Keratinocyte (primary cell): ENCODE results near the gene RPS25. TPM values are rescaled to one million over a fixed set of nuclear protein-coding genes. Genes with fewer than 3 reads are reported as not detected.
"Not testable (repeated sequence)": the region's sequence is repeated elsewhere in the genome, so short reads cannot be mapped to it uniquely, and the experiment has no call there.

ENCODE experiments used
- DNase-seq: peaks from one replicate; pipeline ENCODE4 v3.0.0-alpha.2; 2011; ENCODE audit warnings: low read depth, missing footprints, low spot score
- FAIRE-seq: peaks from 2 replicates; lab custom pipeline; 2011; peaks lifted over from hg19 to GRCh38; lab: Jason Lieb, UNC
- H2AFZ ChIP-seq: 2 replicates; pipeline ENCODE4 v1.6.0; 2012; ENCODE audit warnings: low read length, control low read depth, inconsistent platforms; ENCODE audit not compliant: control insufficient read depth
- H3K27ac ChIP-seq: 2 replicates; pipeline ENCODE4 v1.5.1; 2011; ENCODE audit warnings: low read length; ENCODE audit not compliant: control insufficient read depth, insufficient read depth
- H3K27me3 ChIP-seq: 3 replicates; pipeline ENCODE4 v1.6.0; 2011; ENCODE audit warnings: low read length; ENCODE audit not compliant: control insufficient read depth, insufficient read depth; ENCODE audit errors: extremely low read depth
- H3K36me3 ChIP-seq, 2 experiments: 2 replicates in 1 of 2; 3 replicates in 1 of 2; pipeline ENCODE4 v1.5.1; 2011; ENCODE audit warnings: low read length in 2 of 2, mild to moderate bottlenecking in 1 of 2; ENCODE audit not compliant: control insufficient read depth in 2 of 2, insufficient read depth in 2 of 2; ENCODE audit errors: extremely low read depth in 1 of 2
- H3K4me1 ChIP-seq: 3 replicates; pipeline ENCODE4 v1.5.1; 2011; ENCODE audit warnings: low read length; ENCODE audit not compliant: control insufficient read depth, insufficient read depth; ENCODE audit errors: extremely low read depth
- H3K4me2 ChIP-seq: 3 replicates; pipeline ENCODE4 v1.6.0; 2011; ENCODE audit warnings: low read depth, low read length; ENCODE audit not compliant: control insufficient read depth, insufficient read depth; ENCODE audit errors: extremely low read depth
- H3K4me3 ChIP-seq, 3 experiments: fragments of 200-600 bp in 1 of 3; sonication (generic) in 1 of 3; 2 replicates in 2 of 3; 3 replicates in 1 of 3; pipeline ENCODE4 v1.5.1; 2011 to 2016; ENCODE audit warnings: low read length in 3 of 3, mild to moderate bottlenecking in 3 of 3, control low read depth in 2 of 3, inconsistent platforms in 1 of 3, low read depth in 1 of 3, mixed read lengths in 1 of 3, mixed run types in 1 of 3, moderate library complexity in 1 of 3; ENCODE audit not compliant: control insufficient read depth in 2 of 3, insufficient read depth in 2 of 3; ENCODE audit errors: extremely low read depth in 1 of 3
- H3K79me2 ChIP-seq: 2 replicates; pipeline ENCODE4 v1.6.0; 2012; ENCODE audit warnings: low read length; ENCODE audit not compliant: control insufficient read depth, insufficient read depth
- H3K9ac ChIP-seq: 3 replicates; pipeline ENCODE4 v1.6.0; 2011; ENCODE audit warnings: low read length; ENCODE audit not compliant: control insufficient read depth, insufficient read depth; ENCODE audit errors: extremely low read depth
- H3K9me1 ChIP-seq: 3 replicates; pipeline ENCODE4 v1.6.0; 2011; ENCODE audit warnings: low read length; ENCODE audit not compliant: control insufficient read depth, insufficient read depth; ENCODE audit errors: extremely low read depth
- H3K9me3 ChIP-seq: 2 replicates; pipeline ENCODE4 v1.5.1; 2012; ENCODE audit warnings: low read depth, low read length; ENCODE audit not compliant: control insufficient read depth
- H4K20me1 ChIP-seq: 3 replicates; pipeline ENCODE4 v1.6.0; 2011; ENCODE audit warnings: low read length; ENCODE audit not compliant: control insufficient read depth, insufficient read depth; ENCODE audit errors: extremely low read depth
- CTCF ChIP-seq, 3 experiments: IDR thresholded peaks in 1 of 3; conservative IDR thresholded peaks in 1 of 3; optimal IDR thresholded peaks in 1 of 3; 2 replicates in 2 of 3; 3 replicates in 1 of 3; pipeline versions ENCODE3 to v1.5.1; 2011; ENCODE audit warnings: low read length in 3 of 3, mild to moderate bottlenecking in 3 of 3, moderate library complexity in 2 of 3, control low read depth in 1 of 3, inconsistent platforms in 1 of 3; ENCODE audit not compliant: insufficient read depth in 2 of 3; ENCODE audit errors: extremely low read depth in 1 of 3
- EZH2 ChIP-seq: IDR thresholded peaks from one replicate; pipeline ENCODE4 v1.6.1; 2012; ENCODE audit warnings: inconsistent platforms, mild to moderate bottlenecking, low read length, moderate library complexity
- dilution Hi-C: fragments of 300-500 bp; cut with MboI; formaldehyde crosslinking; loops from one replicate; pipeline ENCODE4 v1.7.0; 2020; ENCODE audit warnings: low sequenced_read_pairs; ENCODE audit not compliant: extremely low pct_ligation_motif_present
- polyA plus RNA-seq, 5 experiments: library from polyadenylated mRNA; depleted of rRNA in 3 of 5; stranded (reverse) in 3 of 5; stranded (forward) in 1 of 5; unstranded in 1 of 5; fragments of >200 nt; gene quantifications; 1 replicate in 1 of 5; 2 replicates in 3 of 5; 3 replicates in 1 of 5; pipeline versions ENCODE4 v1.2.1 to v1.2.3, GENCODE V29; 2011 to 2012; ENCODE audit warnings: missing spikeins in 2 of 5, low read depth in 1 of 5, low replicate concordance in 1 of 5

RPS25 gene
- polyA plus RNA-seq, 1 donor (not counting 4 experiments of a cell fraction or from before 2014, with no cell fraction given) = 978 TPM

- no peak overlapping the region for H2AFZ ChIP-seq
- no peak overlapping the region for H3K9ac ChIP-seq
- H3K9me3 ChIP-seq = no peaks in the 10 kb centered on the region
- H3K79me2 ChIP-seq = peaks cover 38% of the 10 kb centered on the region
- peaks cover 12% of the 10 kb centered on the region for H3K4me1 ChIP-seq
- H3K9me1 ChIP-seq = no peaks in the 10 kb centered on the region
- no peaks in the 10 kb centered on the region for H4K20me1 ChIP-seq
- DNase-seq (no peak), FAIRE-seq (no peak)
- H3K36me3 ChIP-seq = peaks cover 17 to 29% of the 10 kb centered on the region in 2 experiments
- H3K4me3 ChIP-seq = no peak overlapping the region
- H3K4me2 ChIP-seq = no peak overlapping the region
- no peak overlapping the region for H3K27ac ChIP-seq
- dilution Hi-C loops = no loop called here
- no peaks in the 10 kb centered on the region for H3K27me3 ChIP-seq
- TF ChIP-seq CTCF (optimal IDR thresholded peaks at IDR 0.05 in 1 of 3, IDR thresholded peaks at IDR 0.05 in 1 of 3, conservative IDR thresholded peaks at IDR 0.05 in 1 of 3; ENCODE audit: extremely low read depth in 1 of 3, insufficient read depth in 2 of 3, low read length in 3 of 3) (no peak), EZH2 (no peak)
Observed at GRCh38 chr11:119021631-119022030, 3.5 kb upstream of the RPS25 start.

GRCh38 chr11:119019996-119020395 is 1.9 kb upstream of the RPS25 start:
- Histone ChIP-seq H3K27ac (peak overlapping the region; percentile 19), H3K4me1 (peaks cover 19% of the 10 kb centered on the region), H3K9me3 (no peaks in the 10 kb centered on the region), H3K79me2 (peaks cover 49% of the 10 kb centered on the region), H3K36me3 (peaks cover 16 to 35% of the 10 kb centered on the region in 2 experiments), H4K20me1 (no peaks in the 10 kb centered on the region), H2AFZ (no peak overlapping the region), H3K27me3 (no peaks in the 10 kb centered on the region), H3K4me2 (peak overlapping the region; percentile 77), H3K4me3 (peak overlapping the region in 2 of 3 experiments; percentile 99), H3K9ac (peak overlapping the region; percentile 9), H3K9me1 (no peaks in the 10 kb centered on the region)
- FAIRE-seq (no peak), DNase-seq (no peak)
- dilution Hi-C loops = no loop called here
- no peak for TF ChIP-seq EZH2
- TF ChIP-seq CTCF (optimal IDR thresholded peaks at IDR 0.05 in 1 of 3, IDR thresholded peaks at IDR 0.05 in 1 of 3, conservative IDR thresholded peaks at IDR 0.05 in 1 of 3; ENCODE audit: extremely low read depth in 1 of 3, insufficient read depth in 2 of 3, low read length in 3 of 3) = no peak

- DNase-seq, H3K27me3 ChIP-seq, H4K20me1 ChIP-seq, FAIRE-seq, H3K9me3 ChIP-seq, dilution Hi-C loops, H3K9me1 ChIP-seq, H2AFZ ChIP-seq: not testable (repeated sequence)
- Histone ChIP-seq H3K9ac (peak overlapping the region; percentile 98), H3K4me1 (peaks cover 19% of the 10 kb centered on the region), H3K36me3 (peaks cover 18 to 32% of the 10 kb centered on the region in 2 experiments), H3K4me2 (peak overlapping the region; percentile 82), H3K4me3 (peak overlapping the region; percentile 83 to 99 (median 99)), H3K79me2 (peaks cover 53% of the 10 kb centered on the region), H3K27ac (peak overlapping the region; percentile 94)
Observed at GRCh38 chr11:119017377-119017776, 766 bp downstream of the RPS25 start.
